A673 (cell line): ENCODE results near the gene TYW5.

Experiments used
- EZH2 ChIP-seq: fragments of 200-600 bp; sonication (generic); IDR thresholded peaks from 2 replicates; pipeline ENCODE4 v1.6.1; 2017; ENCODE audit warnings: borderline replicate concordance, low read depth, mild to moderate bottlenecking, mixed read lengths, antibody characterized with exemption, low read length; ENCODE audit not compliant: poor library complexity, severe bottlenecking
- TF ChIP-seq, protein P1 (sequence below): fragments of 300-800, 200-600 bp; sonication (generic); conservative IDR thresholded peaks from 2 replicates; pipeline ENCODE4 v1.5.1; 2017; ENCODE audit warnings: low read depth, mild to moderate bottlenecking, antibody characterized with exemption, low read length, moderate library complexity, mixed read lengths

DNA sequence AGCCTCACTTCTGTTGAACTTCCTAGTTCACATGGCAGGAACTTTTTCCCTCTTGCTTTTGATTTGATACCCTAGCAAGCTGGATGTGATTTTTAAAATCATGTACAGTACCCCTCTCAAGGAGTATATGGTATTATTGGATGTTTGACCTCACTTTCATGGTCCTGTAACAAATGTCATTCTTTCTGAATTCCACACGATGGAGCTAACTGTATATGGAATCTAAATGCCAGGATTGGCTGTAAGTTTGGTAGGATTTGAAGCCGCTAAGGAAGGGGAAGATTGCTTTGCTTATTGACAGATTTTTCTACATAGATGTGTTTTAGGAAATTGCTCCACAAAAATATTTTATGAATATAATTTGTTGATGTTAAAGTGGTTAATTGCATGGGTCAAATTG lies 18.4 kb upstream of the TYW5 start:
- TF ChIP-seq, protein P1, sequence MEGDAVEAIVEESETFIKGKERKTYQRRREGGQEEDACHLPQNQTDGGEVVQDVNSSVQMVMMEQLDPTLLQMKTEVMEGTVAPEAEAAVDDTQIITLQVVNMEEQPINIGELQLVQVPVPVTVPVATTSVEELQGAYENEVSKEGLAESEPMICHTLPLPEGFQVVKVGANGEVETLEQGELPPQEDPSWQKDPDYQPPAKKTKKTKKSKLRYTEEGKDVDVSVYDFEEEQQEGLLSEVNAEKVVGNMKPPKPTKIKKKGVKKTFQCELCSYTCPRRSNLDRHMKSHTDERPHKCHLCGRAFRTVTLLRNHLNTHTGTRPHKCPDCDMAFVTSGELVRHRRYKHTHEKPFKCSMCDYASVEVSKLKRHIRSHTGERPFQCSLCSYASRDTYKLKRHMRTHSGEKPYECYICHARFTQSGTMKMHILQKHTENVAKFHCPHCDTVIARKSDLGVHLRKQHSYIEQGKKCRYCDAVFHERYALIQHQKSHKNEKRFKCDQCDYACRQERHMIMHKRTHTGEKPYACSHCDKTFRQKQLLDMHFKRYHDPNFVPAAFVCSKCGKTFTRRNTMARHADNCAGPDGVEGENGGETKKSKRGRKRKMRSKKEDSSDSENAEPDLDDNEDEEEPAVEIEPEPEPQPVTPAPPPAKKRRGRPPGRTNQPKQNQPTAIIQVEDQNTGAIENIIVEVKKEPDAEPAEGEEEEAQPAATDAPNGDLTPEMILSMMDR = peak; percentile 63
- no peak for TF ChIP-seq EZH2
